Activated CD8-positive, alpha-beta memory T cell treated with anti-CD3 and anti-CD28 coated beads for 1 hour (primary cell): Measurements from ENCODE around the gene AMZ1.

Experiments
- DNase-seq, 2 donors: peaks; one replicate each; pipeline ENCODE4 v3.0.0-alpha.2; 2020; ENCODE audit warnings: low read depth in 1 of 2; ENCODE audit errors: extremely low read depth in 1 of 2

The AMZ1 gene

GRCh38 chr7:2651336-2651735, 36.7 kb upstream of the AMZ1 start:
- no peak for DNase-seq

- no peak for DNase-seq
Observed at GRCh38 chr7:2651847-2652735, 35.9 kb upstream of the AMZ1 start.

GRCh38 chr7:2652736-2653060, 35.3 kb upstream of the AMZ1 start:
- DNase-seq: no peak

GRCh38 chr7:2654059-2654458, 33.9 kb upstream of the AMZ1 start:
- DNase-seq: no peak

GRCh38 chr7:2655870-2656614, 32.0 kb upstream of the AMZ1 start:
- DNase-seq: no peak

- no peak for DNase-seq
Observed at GRCh38 chr7:2657208-2657607, 30.8 kb upstream of the AMZ1 start.

GRCh38 chr7:2657920-2658671, 29.9 kb upstream of the AMZ1 start:
- no peak for DNase-seq

GRCh38 chr7:2658941-2659340, 29.1 kb upstream of the AMZ1 start:
- DNase-seq: no peak

- DNase-seq: no peak
Observed at GRCh38 chr7:2659556-2660358, 28.2 kb upstream of the AMZ1 start.

GRCh38 chr7:2660359-2661095, 27.5 kb upstream of the AMZ1 start:
- no peak for DNase-seq

- no peak for DNase-seq
Observed at GRCh38 chr7:2661096-2661449, 26.9 kb upstream of the AMZ1 start.

- no peak for DNase-seq
Observed at GRCh38 chr7:2661602-2662272, 26.3 kb upstream of the AMZ1 start.

- no peak for DNase-seq
Observed at GRCh38 chr7:2662273-2663120, 25.5 kb upstream of the AMZ1 start.

- no peak for DNase-seq
Observed at GRCh38 chr7:2663121-2663886, 24.7 kb upstream of the AMZ1 start.

- no peak for DNase-seq
Observed at GRCh38 chr7:2663960-2664359, 24.0 kb upstream of the AMZ1 start.

GRCh38 chr7:2665359-2665791, 22.6 kb upstream of the AMZ1 start:
- no peak for DNase-seq

GRCh38 chr7:2666155-2666554, 21.8 kb upstream of the AMZ1 start:
- no peak for DNase-seq
